Limb (tissue), 2 donors: Measurements from ENCODE around the gene EMB.
"Not testable (repeated sequence)": the region's sequence is repeated elsewhere in the genome, so short reads cannot be mapped to it uniquely, and the experiment has no call there.

Source experiments
- DNase-seq, 2 donors: peaks; one replicate each; pipeline ENCODE4 v3.0.0-alpha.2; 2016; ENCODE audit errors: extremely low spot score in 2 of 2

EMB gene

DNA sequence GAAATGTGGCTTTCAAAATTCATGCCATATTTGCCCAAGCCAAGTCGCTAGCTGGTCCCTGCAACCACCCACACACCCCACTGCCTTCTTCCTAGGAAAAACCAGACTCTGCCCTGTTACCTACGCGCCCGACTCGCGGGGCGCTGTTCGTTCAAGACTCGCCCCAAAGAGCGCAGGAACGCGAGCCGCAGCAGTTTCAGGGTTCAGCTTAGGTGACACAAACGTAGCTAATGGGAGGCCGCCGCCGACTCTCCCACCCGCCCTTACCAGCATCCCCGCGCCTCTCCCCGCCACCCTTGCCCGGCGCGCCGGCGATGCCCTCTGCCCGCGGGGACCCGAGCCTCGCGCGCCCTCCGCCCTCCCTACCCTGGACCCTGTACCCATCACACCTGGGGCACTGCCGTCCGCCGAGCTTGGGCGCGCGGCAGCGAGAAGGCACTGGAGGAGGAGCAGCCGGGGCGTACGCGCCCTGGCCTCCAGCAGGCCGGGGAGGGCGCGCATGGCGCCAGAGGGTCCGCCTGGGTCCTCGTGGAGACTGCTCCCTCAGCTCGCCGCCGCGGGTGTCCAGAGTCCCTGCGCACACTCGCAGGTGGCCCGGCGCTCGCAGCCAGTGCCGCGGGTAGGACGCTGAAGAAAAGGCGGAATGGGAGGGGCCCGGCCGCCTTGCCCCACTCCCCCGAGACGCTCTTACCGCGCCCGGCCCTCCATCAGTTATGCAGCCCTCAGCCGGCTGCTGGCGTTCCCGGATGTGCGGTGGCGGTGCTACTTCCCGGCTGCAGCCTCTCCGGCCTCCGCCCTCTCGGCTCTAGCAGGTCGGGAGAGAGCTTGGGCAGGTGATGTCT lies at the start of gene EMB:
TSS of gene EMB (minus strand) at position 638 of the 842 bp plus-strand sequence. CDS start at position 501, 137 bp downstream.
- peak in 1 of 2 donors; percentile 66 for DNase-seq

DNA sequence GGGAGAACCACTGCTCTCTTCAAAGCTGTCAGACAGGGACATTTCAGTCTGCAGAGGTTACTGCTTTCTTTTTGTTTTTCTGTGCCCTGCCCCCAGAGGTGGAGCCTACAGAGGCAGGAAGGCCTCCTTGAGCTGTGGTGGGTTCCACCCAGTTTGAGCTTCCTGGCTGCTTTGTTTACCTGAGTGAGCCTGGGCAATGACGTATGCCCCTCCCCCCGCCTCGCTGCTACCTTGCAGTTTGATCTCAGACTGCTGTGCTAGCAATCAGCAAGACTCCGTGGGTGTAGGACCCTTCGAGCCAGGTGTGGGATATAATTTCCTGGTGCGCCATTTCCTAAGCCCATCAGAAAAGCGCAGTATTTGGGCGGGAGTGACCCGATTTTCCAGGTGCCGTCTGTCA lies 48.4 kb upstream of the EMB start:
- DNase-seq: not testable (repeated sequence)

DNA sequence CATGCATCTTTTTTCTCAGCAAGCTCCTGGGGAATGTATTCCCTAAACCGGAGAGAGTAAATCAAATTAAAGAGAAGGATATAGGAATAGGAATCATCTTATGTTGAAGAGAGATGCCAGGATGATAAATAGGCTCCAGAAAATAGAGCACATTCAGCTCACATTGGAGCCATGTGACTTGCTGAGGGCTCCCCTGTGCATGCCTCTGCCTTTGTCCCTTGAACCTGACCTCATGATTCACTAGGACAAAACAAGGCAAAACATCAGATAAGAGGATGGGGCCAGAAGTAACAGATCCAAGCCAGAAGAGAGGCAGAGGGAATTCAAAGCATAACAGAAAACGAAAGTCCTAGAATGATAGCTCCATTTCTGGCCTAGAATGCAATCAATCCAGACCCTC lies 37.7 kb upstream of the EMB start:
- not testable (repeated sequence) for DNase-seq

- no peak for DNase-seq
Measured at GRCh38 chr5:50476549-50476948, 35.5 kb upstream of the EMB start.

- not testable (repeated sequence) for DNase-seq
Measured at GRCh38 chr5:50465015-50465414, 23.9 kb upstream of the EMB start.

GRCh38 chr5:50463726-50464125 lies 22.6 kb upstream of the EMB start:
- no peak for DNase-seq

DNA sequence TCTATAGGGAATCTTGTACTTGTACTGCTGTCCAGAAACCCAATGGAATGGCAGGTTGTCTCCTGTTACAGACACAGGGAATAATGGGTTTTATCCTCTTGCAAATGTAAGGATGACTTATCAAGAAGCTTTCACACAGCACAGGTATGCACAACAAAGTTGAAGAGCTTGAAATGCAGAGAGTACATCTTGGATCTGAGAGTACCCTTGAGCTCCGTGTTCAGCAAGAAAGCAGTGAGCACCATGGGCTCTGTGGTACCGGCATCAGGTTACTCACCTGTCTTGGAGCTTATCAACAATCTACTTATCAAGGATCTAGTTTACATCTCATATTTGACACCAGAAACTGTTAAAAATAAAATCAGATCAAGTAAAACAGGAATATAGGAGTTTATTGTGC lies 22.0 kb upstream of the EMB start:
- no peak for DNase-seq

- DNase-seq: not testable (repeated sequence)
Measured at GRCh38 chr5:50462579-50462978, 21.5 kb upstream of the EMB start.

- DNase-seq: not testable (repeated sequence)
Measured at GRCh38 chr5:50458372-50458771, 17.3 kb upstream of the EMB start.

DNA sequence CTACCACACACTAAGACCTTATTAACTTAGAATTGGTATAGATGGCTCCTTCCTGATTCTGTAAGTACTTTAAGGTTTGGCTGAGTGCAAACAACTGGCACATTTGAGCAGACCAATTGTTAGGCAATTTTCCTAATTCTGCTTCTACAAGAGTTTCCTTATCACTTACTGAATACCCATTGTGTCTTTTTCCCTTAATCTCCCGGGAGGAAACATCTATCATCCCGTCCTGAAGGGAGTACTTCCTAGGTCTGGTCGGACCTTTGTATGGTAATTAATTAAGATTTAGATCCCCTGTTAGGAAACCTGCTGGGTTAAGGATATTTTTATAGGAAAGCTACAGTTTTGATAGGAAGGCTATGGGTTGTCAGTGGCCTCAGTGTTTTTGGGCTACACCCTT lies 8.2 kb upstream of the EMB start:
- DNase-seq: not testable (repeated sequence)

DNA sequence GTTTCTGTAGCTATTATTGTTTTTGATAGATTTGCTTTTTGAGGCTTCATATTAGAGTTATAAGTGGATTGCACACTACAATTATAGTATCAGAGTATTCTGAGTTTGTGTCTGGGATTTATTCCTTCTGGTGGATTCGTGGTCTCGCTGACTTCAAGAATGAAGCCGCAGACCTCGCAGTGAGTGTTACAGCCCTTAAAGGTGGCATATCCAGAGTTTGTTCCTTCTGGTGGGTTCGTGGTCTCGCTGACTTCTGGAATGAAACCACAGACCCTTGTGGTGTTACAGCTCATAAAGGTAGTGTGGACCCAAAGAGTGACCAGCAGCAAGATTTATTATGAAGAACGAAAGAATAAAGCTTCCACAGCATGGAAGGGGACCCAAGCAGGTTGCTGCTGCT lies 6.9 kb upstream of the EMB start:
- no peak for DNase-seq

DNA sequence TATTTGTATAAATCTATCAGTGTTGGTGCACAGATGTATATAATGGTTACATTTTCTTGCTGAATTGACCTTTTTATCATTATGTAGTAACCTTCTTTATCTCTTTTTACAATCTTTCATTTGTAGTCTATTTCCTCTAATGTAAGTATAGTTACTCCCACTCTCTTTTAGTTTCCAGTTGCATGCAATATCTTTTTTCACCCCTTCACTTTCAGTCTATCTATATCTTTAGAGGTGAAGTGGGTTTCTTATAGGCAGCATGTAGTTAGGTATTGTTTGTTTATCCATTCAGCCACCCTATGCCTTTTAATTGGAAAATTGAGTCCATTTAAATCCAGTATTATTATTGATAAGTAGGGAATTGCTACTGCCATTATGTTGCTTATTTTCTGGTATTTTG lies 6.1 kb upstream of the EMB start:
- no peak for DNase-seq

DNA sequence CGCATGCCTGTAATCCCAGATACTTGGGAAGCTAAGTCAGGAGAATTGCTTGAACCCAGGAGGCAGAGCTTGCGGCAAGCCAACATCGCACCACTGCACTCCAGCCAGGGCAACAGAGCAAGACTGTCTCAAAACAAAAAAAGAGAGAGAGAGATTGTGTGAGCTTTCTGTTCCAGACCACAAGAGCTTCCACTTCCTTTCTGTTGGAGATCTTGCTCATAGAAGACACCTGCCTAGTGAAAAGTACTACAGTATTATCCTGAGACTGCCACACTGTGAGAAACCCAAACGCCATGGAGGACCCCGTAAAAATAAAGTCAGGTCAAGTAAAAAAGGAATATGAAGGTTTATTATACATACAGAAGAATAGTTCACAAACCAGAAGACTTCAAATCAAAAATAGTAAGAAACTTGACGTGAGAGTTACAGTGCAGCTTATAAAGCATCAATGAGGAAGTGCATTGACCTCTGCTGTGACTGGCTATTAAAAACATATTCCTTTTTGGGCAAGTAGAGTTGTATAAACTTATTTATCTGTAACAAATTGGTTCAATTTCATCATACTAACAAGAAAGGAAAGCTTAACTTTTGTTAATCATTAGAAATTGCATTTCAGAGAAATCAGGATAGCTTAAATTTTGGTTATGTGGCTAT lies 4.3 kb upstream of the EMB start:
- DNase-seq: no peak

GRCh38 chr5:50442559-50443539 lies 1.8 kb upstream of the EMB start:
- DNase-seq: not testable (repeated sequence)

- DNase-seq: no peak
Measured at GRCh38 chr5:50441493-50441955, 436 bp upstream of the EMB start.

- DNase-seq: no peak
Measured at GRCh38 chr5:50439221-50439620, 1.9 kb downstream of the EMB start.

- not testable (repeated sequence) for DNase-seq
Measured at GRCh38 chr5:50438060-50438459, 3.0 kb downstream of the EMB start.

- no peak for DNase-seq
Measured at GRCh38 chr5:50435168-50435567, 5.9 kb downstream of the EMB start.

DNA sequence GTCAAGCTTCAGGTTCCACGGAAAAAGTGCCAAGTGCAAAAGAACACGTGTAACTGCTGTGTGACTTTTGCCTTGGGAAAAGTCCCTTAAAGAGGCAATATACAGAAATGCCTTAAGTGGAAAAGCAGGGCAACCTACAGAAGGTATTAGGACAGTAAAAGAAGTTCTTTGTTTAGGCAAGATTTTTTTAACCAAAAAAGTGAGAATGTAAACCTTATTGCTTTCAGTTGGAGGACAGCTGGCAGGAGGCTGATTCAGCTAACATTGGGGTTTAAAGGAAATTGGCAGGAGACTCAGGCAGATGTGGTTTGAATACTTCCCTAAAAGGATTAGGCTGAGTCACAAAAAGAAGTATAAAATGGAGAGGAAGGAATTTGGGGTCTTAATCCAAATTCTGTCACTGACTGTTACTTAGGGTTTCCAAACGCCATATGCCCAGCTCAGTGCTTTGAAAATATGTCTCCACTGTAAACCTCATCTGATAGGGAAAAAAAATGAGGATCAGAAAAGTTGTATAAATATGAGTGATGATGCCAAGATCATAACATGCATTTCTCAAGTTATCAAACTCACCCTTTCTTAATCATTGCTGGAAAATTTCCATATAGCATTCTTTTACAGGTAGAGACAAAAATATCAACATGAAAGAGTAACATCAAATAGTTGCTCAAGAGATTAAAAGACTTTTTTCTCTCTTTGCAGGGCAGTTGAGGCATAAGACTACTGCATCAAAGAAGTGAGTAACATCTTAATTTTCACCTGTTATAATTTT lies 9.8 kb downstream of the EMB start:
- DNase-seq: peak in 1 of 2 donors; percentile 33

DNA sequence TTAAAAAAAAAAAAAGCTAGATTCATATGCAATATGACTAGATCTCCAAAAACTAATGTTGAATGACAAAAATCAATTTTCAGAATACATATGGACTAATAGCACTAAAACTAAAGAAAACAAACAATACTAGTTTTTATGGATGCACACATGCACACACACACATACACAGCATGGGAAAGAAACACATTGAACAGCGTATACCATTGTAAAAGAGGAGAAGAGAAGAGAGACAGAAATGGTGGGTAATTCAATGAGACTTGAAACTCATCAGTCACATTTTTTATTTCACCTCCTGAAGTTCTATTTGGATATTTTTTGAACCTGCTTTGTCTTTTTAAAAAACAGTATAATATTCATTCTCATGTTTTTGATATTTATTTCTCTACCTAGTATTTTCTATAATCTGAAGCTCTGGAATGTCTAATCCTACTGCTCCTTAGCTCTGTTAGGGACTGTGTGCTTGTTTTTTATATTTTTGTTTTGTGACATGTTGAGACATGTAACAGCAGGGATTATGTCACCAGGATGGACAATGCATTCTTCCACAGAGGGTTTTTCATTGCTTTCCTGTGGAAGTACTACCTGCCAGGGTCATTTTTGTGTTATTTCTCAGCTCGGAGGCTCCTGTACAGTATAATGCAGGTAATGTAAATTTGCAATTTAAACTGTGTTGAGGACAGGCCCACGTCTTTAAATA lies 17.8 kb downstream of the EMB start:
- not testable (repeated sequence) for DNase-seq
